D721Med (cell line): ENCODE data around the gene ASPG.

Experiments used
- DNase-seq: peaks from one replicate; pipeline ENCODE4 v3.0.0; 2011; ENCODE audit warnings: low spot score; ENCODE audit not compliant: insufficient read length
- FAIRE-seq: peaks from 2 replicates; lab custom pipeline; 2011; peaks lifted over from hg19 to GRCh38; lab: Jason Lieb, UNC
- TF ChIP-seq, protein P1 (sequence below): IDR thresholded peaks from 2 replicates; pipeline ENCODE4 v1.5.1; 2012; ENCODE audit warnings: mild to moderate bottlenecking, control low read depth; ENCODE audit not compliant: insufficient read depth; ENCODE audit errors: missing control alignments

ASPG gene

DNA sequence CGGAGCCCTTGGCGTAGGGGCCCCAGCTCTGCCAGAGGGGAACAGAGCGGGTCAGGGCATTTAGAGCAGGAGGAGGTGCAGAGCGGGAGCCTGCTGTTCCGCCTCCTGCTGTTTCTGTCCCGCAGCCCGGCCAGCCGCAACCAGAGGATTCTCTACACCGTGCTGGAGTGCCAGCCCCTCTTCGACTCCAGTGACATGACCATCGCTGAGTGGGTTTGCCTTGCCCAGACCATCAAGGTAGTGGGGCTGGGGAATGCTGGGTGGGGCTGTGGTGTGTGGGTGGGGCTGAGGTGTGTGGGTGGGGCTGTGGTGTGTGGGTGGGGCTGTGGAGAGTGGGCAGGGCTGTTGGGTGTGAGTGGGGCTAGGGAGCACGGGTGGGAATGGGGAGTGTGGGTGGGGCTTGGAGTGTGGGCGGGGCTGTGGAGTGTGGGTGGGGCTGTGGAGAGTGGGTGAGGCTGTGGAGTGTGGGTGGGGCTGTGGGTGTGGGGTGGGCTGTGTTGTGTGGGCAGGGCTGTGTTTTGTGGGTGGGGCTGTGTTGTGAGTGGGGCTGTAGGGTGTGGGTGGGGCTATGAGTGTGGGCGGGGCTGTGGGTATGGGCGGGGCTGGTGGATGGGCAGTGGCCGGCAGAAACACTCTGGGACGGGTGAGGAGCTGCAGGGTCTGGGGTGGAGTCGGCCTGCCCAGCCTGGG, 8.0 kb downstream of the ASPG start:
- FAIRE-seq (no peak), DNase-seq (no peak)
- TF ChIP-seq, protein P1, sequence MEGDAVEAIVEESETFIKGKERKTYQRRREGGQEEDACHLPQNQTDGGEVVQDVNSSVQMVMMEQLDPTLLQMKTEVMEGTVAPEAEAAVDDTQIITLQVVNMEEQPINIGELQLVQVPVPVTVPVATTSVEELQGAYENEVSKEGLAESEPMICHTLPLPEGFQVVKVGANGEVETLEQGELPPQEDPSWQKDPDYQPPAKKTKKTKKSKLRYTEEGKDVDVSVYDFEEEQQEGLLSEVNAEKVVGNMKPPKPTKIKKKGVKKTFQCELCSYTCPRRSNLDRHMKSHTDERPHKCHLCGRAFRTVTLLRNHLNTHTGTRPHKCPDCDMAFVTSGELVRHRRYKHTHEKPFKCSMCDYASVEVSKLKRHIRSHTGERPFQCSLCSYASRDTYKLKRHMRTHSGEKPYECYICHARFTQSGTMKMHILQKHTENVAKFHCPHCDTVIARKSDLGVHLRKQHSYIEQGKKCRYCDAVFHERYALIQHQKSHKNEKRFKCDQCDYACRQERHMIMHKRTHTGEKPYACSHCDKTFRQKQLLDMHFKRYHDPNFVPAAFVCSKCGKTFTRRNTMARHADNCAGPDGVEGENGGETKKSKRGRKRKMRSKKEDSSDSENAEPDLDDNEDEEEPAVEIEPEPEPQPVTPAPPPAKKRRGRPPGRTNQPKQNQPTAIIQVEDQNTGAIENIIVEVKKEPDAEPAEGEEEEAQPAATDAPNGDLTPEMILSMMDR, result no peak

- FAIRE-seq, result no peak
- DNase-seq, result no peak
- TF ChIP-seq, protein P1, result no peak
These were observed 8.7 kb downstream of the ASPG start for GRCh38 chr14:104094056-104094708.

DNA sequence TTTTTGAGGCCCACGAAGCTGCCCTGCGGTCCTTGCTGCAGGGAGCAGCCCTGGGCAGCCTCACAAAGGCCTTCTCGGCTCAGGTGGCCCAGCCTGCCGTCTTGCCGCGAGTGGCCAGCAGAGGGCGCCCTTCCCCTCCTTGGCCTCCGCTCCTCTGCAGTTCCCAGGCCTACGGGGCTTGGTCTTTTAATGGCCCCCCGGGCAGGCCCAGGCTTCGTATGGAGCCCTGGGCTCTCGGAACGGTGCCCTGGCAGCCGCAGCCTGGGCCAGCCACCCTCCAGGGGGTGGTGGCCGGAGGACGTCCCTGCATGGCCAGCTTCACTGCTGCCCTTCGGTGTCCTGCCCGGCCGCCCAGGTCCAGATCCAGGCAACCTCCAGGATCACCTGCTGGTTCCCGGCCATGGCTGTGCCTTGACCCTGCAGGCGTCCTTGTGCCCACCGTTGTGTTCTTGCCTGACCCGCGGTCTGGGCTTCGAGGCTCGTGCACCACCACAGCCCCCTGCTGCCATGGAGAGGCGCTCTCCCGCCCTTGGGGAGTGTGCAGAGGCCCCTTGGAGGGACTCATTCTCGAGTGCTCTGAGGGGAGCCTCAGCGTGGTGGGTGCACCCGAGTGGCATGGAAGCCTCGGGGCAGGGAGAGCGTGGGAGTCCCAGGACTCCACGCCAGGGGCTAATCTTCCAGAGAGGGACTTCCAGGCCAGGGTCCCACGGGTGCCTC, 9.4 kb downstream of the ASPG start:
- FAIRE-seq (no peak), DNase-seq (peak; percentile 93)
- TF ChIP-seq, protein P1, result peak; percentile 77

DNA sequence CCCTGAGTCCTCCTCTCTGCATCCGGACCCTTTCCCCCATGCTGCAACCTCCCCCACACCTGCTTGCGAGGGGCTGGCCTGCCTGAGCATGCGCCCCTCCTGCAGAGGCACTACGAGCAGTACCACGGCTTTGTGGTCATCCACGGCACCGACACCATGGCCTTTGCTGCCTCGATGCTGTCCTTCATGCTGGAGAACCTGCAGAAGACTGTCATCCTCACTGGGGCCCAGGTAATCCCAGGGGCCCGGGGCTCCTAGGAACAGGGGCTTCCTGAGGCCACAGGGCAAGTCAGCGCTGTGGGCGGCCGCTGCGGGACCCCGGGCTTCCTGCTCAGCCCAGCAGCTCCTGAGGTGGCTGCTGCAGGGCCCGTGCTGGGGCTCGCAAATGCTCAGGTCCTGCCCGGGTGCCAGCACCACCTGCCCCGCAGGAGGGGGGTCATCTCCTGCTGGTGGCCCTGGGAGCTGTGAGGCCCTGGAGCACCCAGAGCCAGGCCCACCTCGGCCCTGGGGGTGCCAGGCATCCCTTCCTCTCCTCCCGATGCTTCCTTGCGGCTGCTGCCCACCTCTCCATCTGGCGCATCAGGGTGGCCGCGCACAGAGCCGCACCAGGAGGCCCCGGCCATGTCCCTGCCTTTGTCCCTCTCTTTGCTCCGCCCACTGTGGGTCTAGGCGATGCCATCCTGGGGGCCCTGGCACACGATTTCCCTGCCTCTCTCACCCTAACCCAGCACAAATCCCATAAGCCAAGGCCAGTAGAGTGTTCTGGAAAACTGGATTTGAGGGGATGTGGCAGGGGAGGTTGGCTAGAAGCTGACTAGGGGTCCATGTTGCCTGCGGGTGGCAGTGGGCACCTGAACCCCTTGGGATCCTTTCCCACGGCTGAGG, 10.2 kb downstream of the ASPG start:
- DNase-seq (no peak), FAIRE-seq (no peak)
- TF ChIP-seq, protein P1, result no peak

DNA sequence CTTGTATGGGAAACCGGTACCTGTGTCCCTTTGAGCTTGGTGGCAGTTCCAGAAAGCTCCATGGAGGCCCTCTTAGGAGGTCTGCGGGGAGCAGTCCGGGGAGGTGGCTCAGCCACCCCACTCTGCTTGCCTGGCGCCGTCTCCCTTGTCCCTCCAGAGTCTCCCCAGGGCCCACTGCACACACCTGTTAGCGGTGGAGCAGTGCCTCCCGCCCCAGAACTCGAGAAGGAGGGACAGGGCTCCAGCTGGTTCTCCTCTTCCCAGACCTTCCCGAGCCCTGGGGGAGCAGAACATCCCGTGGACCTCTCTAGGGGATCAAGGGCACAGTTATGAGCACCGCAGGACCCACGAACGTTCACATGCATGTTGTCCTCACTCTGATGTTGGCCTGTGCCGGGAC, 10.8 kb downstream of the ASPG start:
- no peak for DNase-seq
- FAIRE-seq, result no peak
- TF ChIP-seq, protein P1, result no peak

DNA sequence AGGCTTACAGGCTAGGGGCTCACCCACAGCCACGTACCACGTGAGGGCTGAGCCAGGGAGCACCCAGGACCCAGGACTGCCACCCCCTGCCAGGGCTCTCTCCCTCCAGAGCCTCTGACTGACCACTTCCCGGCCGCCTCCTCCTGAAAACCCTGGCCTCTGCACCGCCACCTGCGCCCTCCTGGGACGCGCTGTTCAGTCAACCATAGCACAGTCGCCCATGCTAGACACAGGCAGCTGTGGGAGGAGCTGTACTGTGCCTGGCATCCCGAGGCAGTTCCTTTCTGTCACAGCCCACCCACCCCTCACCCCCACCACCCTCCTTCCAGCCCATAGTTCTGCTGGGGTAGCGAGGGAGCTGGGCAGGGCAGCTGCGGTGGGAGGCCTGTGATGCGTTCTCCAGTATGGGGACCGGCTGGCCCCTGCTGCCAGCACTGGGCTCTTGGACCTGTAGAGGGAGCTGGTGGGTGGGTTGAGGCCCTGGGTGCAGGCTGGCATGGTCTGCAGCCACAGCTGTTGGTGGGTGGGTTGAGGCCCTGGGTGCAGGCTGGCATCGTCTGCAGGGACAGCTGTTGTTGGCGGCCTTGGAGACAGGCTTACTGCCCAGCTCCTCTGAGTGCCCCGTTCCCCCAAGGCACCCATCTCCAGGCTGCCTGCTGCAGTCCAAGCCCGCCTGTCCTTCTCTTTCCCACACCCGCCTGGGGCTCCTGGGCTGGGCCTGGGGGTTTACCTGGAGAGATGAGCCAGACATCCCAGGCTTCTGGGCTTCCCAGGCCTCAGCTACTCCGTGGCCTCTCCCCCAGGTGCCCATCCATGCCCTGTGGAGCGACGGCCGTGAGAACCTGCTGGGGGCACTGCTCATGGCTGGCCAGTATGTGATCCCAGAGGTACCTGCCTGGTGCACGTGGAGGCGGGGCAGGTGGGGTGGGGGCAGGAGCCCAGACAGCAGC, 11.5 kb downstream of the ASPG start:
- FAIRE-seq (no peak), DNase-seq (no peak)
- TF ChIP-seq, protein P1, result peak; percentile 39
